SW480 (cell line): ENCODE data around the gene HOXB4.

ENCODE experiments used
- DNase-seq: peaks from one replicate; pipeline ENCODE4 v3.0.0-alpha.2; 2016; ENCODE audit warnings: low spot score

Gene HOXB4

GRCh38 chr17:48577946-48578615 is at the start of gene HOXB4:
Gene HOXB4 (minus strand): TSS chr17:48578350. CDS start chr17:48578319, 31 bp downstream.
- peak; percentile 73 for DNase-seq

- peak; percentile 17 for DNase-seq
These were observed 49.0 kb upstream of the HOXB4 start for GRCh38 chr17:48627118-48627597.

DNA sequence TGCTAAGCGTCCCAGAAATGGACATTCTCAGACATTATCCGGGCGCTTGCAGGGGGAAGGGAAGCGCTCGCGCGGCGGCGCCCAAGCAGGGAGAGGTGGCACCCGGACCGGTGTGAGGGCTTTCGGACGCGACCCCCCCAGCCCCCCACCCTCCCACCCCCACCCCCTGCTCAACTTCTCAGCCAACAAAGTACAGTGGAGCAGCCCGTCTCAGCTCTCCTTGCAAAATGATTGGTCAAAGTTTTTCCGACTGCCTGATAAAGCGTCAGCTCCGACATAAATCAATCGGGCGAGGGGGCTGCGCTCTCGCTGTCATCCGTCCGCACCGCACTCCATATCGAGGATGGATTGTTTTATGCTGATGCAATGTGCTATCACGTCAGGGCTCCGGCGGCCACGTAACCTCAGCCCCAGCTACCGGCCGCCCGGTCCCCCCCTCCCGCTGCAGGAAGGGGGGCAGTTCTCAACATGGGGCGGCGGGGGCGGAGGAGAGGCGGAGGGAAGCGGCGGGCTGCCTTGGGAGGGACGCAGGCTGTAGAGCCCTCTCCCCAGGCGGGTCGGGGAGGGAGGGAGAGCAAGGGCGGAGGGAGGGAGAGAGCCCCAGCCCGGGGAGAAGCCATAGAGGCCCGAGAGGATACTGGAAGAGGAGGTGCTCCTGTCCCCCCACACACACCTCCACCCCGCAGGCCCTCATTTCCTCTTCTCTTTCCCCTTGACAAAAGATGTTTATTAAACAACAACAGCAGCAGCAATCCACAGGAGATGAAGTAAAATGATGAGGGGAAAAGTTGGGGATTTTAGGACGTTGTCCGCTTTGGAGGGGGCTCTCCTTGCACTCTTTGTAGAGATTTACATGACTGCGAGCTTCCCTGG is 48.3 kb upstream of the HOXB4 start, which contains the start of gene HOXB9:
HOXB9 (minus strand) TSS at position 114 of the 873 bp plus-strand sequence; CDS start at position 25, 89 bp downstream.
- peak; percentile 96 for DNase-seq

DNA sequence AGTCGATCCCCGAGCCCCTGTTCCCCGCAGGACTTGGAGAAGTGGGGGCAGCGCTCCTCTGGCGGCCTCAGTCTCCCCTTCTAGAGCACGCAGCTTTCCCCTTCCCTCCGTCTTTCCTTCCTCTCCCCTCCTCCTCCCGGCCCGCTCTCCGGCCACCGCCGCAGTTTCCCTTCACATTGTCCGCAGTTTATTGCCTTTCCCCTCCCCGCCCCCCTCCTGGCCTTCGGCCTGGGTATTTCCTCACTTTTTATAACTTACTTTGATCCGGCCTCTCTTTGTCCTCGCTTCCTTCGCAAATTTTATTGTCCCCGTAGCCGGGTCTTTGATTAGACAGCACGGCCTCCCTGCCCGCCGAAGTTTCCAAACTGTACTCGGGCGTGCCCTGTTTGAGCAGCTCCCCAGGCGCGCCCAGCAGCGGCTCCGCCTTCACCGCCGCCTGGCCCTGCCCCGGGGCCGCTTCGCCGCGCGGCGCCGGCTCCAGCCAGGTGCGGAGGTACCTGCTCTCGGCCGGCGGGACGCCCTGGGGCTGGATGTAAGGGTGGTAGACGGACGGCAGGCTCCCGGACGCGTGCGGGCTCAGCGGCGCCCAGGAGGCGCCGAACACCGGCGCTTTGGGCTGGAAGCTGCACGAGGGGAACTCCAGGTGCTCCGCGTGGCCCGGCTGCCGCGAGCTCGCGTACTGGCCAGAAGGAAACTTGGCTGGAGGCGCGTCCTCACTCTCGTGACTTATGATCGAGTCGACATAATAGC is 47.5 kb upstream of the HOXB4 start:
- peak; percentile 78 for DNase-seq

- peak; percentile 53 for DNase-seq
These were observed 46.7 kb upstream of the HOXB4 start for GRCh38 chr17:48624544-48625494.

- no peak for DNase-seq
These were observed 46.0 kb upstream of the HOXB4 start for GRCh38 chr17:48624118-48624517.

- no peak for DNase-seq
These were observed 45.4 kb upstream of the HOXB4 start for GRCh38 chr17:48623583-48623982.

- DNase-seq, result no peak
These were observed 44.7 kb upstream of the HOXB4 start for GRCh38 chr17:48622857-48623256.

GRCh38 chr17:48621410-48622392 is 43.6 kb upstream of the HOXB4 start:
- DNase-seq, result no peak

- no peak for DNase-seq
These were observed 42.5 kb upstream of the HOXB4 start for GRCh38 chr17:48620461-48621139.

GRCh38 chr17:48619826-48620449 is 41.8 kb upstream of the HOXB4 start:
- DNase-seq, result no peak

- peak; percentile 87 for DNase-seq
These were observed 40.2 kb upstream of the HOXB4 start for GRCh38 chr17:48618256-48618896.

DNA sequence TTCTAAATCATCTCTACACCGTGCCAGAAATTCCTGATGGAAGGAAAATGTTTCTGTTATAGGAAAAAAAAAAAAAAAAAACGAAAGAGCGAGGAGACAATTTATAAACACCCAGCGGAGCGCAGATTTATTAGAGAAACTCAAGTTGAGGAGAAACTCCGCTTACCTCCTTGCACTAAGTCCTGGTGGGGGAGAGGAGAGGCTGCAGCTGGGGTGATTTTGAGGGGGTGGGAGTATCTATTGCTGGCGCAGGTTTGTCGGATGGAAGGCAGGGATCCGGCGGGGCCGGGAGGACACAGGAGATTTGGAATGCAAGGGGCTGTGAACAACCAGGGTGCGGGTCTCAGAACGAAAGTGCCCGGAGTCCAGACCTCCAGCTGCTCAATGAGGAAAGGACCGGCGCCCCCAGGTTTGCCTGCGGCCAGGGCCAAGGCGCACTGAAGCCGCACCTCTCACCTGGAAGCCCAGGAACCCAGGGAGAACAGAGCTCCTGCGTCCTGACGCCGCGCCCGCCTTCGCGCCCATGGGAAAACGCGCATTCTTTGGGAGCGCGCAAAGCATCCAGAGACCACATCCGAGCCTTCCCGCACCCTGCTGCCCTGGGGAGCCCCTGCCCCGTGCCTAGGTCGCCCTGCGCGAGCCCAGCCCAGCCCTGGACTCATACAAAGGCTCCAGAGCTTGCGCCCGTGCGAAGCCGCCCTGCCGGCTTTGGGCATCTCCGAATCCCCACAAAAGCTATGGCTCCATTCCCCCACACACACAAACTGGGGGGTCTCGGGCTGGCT is 39.5 kb upstream of the HOXB4 start:
- peak; percentile 68 for DNase-seq

- peak; percentile 46 for DNase-seq
These were observed 38.7 kb upstream of the HOXB4 start for GRCh38 chr17:48616717-48617470.

- DNase-seq, result peak; percentile 23
These were observed 38.0 kb upstream of the HOXB4 start for GRCh38 chr17:48615963-48616716.
